ENCODE data around the gene MOGAT3.
A peak's percentile ranks its signal among the peaks of the same experiment; 100 is the strongest.

Gene MOGAT3

GRCh38 chr7:101156277-101156676 is 44.6 kb downstream of the MOGAT3 start:
- H3K4me3 ChIP-seq (ENCODE audit: low read depth, low read length, poor library complexity, severe bottlenecking) = no peak overlapping the region
- no peaks in the 10 kb centered on the region for H3K9me2 ChIP-seq (ENCODE audit: low read depth, low read length)
- peak overlapping the region; percentile 7; the same call in 1 of the 2 replicates for H3K4me2 ChIP-seq (ENCODE audit: low read length)
- peaks cover 26% of the 10 kb centered on the region for H3K4me1 ChIP-seq (ENCODE audit: insufficient read depth, low read length, severe bottlenecking)
- no peak overlapping the region for H3K9ac ChIP-seq (ENCODE audit: low read length)
- no peaks in the 10 kb centered on the region for H4K20me1 ChIP-seq (ENCODE audit: insufficient read depth, low read length)
- H3F3A ChIP-seq (ENCODE audit: insufficient read depth, low read length) = no peaks in the 10 kb centered on the region
- no peaks in the 10 kb centered on the region for H3K9me3 ChIP-seq (ENCODE audit: low read length)
- no peaks in the 10 kb centered on the region for H3K27me3 ChIP-seq (ENCODE audit: insufficient read depth, low read length)
- peak; percentile 29; the same call in 1 of the 2 replicates for TF ChIP-seq CTCF (IDR thresholded peaks at IDR 0.05; ENCODE audit: low read length)
- no peak for TF ChIP-seq EZH2 (IDR thresholded peaks at IDR 0.05; ENCODE audit: borderline replicate concordance, low read length)
- H3K27ac ChIP-seq (ENCODE audit: low read depth, low read length, poor library complexity, severe bottlenecking) = peak overlapping the region; percentile 64
- H3K36me3 ChIP-seq (ENCODE audit: insufficient read depth, low read length) = peaks cover 17% of the 10 kb centered on the region; the same call in 1 of the 2 replicates
- H2AFZ ChIP-seq (ENCODE audit: low read length) = no peak overlapping the region
- H3K79me2 ChIP-seq (ENCODE audit: insufficient read depth, low read length) = 0 out of 2 replicates have a peak, but pooled peaks cover 4% of the 10 kb centered on the region

- H3F3A ChIP-seq (ENCODE audit: insufficient read depth, low read length) = no peaks in the 10 kb centered on the region
- peak overlapping the region; percentile 6 for H3K27ac ChIP-seq (ENCODE audit: low read depth, low read length, poor library complexity, severe bottlenecking)
- H3K9ac ChIP-seq (ENCODE audit: low read length) = peak overlapping the region; percentile 77
- no peaks in the 10 kb centered on the region for H3K9me3 ChIP-seq (ENCODE audit: low read length)
- no peaks in the 10 kb centered on the region for H3K9me2 ChIP-seq (ENCODE audit: low read depth, low read length)
- 0 out of 2 replicates have a peak, but pooled peaks cover 4% of the 10 kb centered on the region for H3K79me2 ChIP-seq (ENCODE audit: insufficient read depth, low read length)
- TF ChIP-seq EZH2 (IDR thresholded peaks at IDR 0.05; ENCODE audit: borderline replicate concordance, low read length) (no peak), CTCF (IDR thresholded peaks at IDR 0.05; ENCODE audit: low read length) (no peak)
- H3K36me3 ChIP-seq (ENCODE audit: insufficient read depth, low read length) = peaks cover 17% of the 10 kb centered on the region; the same call in 1 of the 2 replicates
- peak overlapping the region; percentile 79 for H3K4me3 ChIP-seq (ENCODE audit: low read depth, low read length, poor library complexity, severe bottlenecking)
- H3K4me1 ChIP-seq (ENCODE audit: insufficient read depth, low read length, severe bottlenecking) = peaks cover 26% of the 10 kb centered on the region
- H4K20me1 ChIP-seq (ENCODE audit: insufficient read depth, low read length) = no peaks in the 10 kb centered on the region
- peak overlapping the region; percentile 84 for H3K4me2 ChIP-seq (ENCODE audit: low read length)
- no peak overlapping the region for H2AFZ ChIP-seq (ENCODE audit: low read length)
- H3K27me3 ChIP-seq (ENCODE audit: insufficient read depth, low read length) = no peaks in the 10 kb centered on the region
Measured at GRCh38 chr7:101155303-101155702, 45.5 kb downstream of the MOGAT3 start.

GRCh38 chr7:101154693-101155102 is 46.1 kb downstream of the MOGAT3 start:
- peak overlapping the region; percentile 79 for H3K4me3 ChIP-seq (ENCODE audit: low read depth, low read length, poor library complexity, severe bottlenecking)
- no peak overlapping the region for H2AFZ ChIP-seq (ENCODE audit: low read length)
- 0 out of 2 replicates have a peak, but pooled peaks cover 4% of the 10 kb centered on the region for H3K79me2 ChIP-seq (ENCODE audit: insufficient read depth, low read length)
- TF ChIP-seq CTCF (IDR thresholded peaks at IDR 0.05; ENCODE audit: low read length) (no peak), EZH2 (IDR thresholded peaks at IDR 0.05; ENCODE audit: borderline replicate concordance, low read length) (no peak)
- peak overlapping the region; percentile 6 for H3K27ac ChIP-seq (ENCODE audit: low read depth, low read length, poor library complexity, severe bottlenecking)
- peaks cover 17% of the 10 kb centered on the region; the same call in 1 of the 2 replicates for H3K36me3 ChIP-seq (ENCODE audit: insufficient read depth, low read length)
- no peaks in the 10 kb centered on the region for H3K9me2 ChIP-seq (ENCODE audit: low read depth, low read length)
- H3K4me1 ChIP-seq (ENCODE audit: insufficient read depth, low read length, severe bottlenecking) = peaks cover 26% of the 10 kb centered on the region
- H3K9ac ChIP-seq (ENCODE audit: low read length) = peak overlapping the region; percentile 77
- H3K27me3 ChIP-seq (ENCODE audit: insufficient read depth, low read length) = no peaks in the 10 kb centered on the region
- H3K9me3 ChIP-seq (ENCODE audit: low read length) = no peaks in the 10 kb centered on the region
- H3F3A ChIP-seq (ENCODE audit: insufficient read depth, low read length) = no peaks in the 10 kb centered on the region
- H4K20me1 ChIP-seq (ENCODE audit: insufficient read depth, low read length) = no peaks in the 10 kb centered on the region
- peak overlapping the region; percentile 84 for H3K4me2 ChIP-seq (ENCODE audit: low read length)

Measured in OCI-LY1 (cell line).